Left renal pelvis (tissue), 4 donors: ENCODE results near the gene NBPF1. TPM values are rescaled to one million over a fixed set of nuclear protein-coding genes. Genes with fewer than 3 reads are reported as not detected.
"Not testable (repeated sequence)": the region's sequence is repeated elsewhere in the genome, so short reads cannot be mapped to it uniquely, and the experiment has no call there.

Source experiments
- DNase-seq, 4 donors: peaks; one replicate each; pipeline ENCODE4 v3.0.0-alpha.2; 2013; ENCODE audit warnings: low read depth in 4 of 4, low spot score in 3 of 4
- polyA plus RNA-seq, 4 donors: library from polyadenylated mRNA; unstranded; fragments of 120-200 nt; gene quantifications; one replicate each; pipeline ENCODE4 v1.2.1, GENCODE V29; 2013; ENCODE audit not compliant: insufficient read length in 4 of 4

The NBPF1 gene
- polyA plus RNA-seq, 4 donors, result 76.0 to 161 (median 88.4) TPM

GRCh38 chr1:16519255-16519951 lies 94.0 kb downstream of the NBPF1 start:
- DNase-seq, result not testable (repeated sequence)

DNA sequence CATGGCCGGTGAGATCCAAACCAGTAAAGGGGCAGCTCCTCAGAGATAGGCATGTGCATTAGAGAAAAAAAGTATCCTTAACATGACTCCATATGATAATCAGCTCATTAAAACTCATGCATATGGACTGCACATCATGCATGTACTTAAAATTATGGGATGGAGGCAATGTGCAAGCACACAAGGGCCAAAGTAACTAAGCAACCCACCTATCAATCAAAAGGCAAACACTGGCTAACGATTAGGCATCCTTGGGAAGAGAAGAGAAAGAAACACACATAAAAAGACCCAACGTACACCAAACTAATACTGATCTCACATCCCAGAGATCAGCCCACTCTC lies 94.5 kb downstream of the NBPF1 start:
- not testable (repeated sequence) for DNase-seq

GRCh38 chr1:16516694-16517410 lies 96.5 kb downstream of the NBPF1 start:
- DNase-seq, result not testable (repeated sequence)

GRCh38 chr1:16514107-16515055 lies 99.0 kb downstream of the NBPF1 start, which contains the start of gene RNU1-1:
Gene RNU1-1, minus strand, starts transcription at chr1:16514285.
- DNase-seq, result peak in 3 of 4 donors; percentile 46 to 70 (median 69)

DNA sequence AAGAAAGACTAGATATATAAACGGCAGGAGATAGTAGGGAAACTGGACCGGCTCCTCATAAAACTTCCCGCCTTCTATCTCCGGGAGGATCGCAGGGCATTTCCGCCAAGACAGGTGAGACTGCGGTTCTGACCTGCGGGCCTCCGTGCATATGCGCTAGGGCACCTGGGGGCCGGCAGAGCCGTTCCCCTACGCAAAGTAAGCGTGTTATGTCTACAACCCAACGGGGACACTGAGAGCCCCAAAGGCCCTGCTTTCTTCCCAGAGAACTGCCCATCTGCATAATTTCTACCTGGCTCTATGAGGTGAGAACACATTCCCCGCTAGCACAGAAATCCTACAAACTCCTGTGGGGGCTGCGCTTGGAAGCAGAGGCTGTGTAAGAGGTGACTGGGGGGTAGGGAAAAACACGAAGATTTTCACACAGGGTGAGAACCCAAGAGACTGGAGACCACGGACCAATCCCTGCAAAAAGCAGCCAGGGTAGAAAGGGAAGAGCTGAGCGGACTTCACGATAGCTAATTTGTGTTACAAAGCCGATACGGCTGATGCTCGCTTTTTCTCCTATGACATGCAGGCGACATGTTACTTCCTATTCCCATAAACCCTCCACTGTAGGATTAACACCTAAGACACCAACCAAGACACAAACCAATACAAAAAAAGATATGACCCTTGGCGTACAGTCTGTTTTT lies 99.8 kb downstream of the NBPF1 start:
- peak in 2 of 4 donors; percentile 66 to 79 for DNase-seq

DNA sequence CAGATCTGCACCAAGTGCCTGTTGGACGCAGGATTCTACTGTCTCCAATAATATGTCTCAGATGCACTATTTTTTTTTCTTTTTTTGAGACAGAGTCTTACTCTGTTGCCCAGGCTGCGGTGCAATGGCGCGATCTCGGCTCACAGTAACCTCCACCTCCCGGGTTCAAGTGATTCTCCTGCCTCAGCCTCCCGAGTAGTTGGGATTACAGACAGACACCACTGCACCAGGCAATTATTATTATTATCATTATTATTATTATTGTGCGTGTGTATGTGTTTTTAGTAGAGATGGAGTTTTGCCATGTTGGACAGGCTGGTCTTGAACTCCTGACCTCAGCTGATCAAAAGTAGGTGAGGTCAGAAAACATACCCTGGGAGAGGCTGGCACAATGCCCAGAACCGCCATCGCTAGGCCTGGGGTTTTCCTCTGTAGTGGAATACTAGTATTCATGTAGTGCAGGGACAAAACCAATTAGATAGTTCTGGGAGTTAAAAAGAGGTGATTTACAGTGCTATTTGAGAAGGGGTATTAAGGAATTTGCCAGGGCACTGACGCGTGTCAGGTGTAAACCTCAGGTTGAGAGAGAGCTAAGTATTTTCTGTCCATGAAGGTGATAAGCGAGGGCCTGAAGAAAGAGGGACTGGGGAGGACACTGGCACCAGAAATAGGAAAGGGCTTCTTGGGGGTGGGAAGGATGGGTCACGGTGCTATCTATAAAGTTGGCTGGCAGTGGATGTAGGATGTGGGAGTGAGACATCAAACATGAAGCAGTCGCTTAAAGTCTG lies 100.5 kb downstream of the NBPF1 start:
- DNase-seq, result not testable (repeated sequence)

Other genes starting within 250 kb of the NBPF1 start
- 100 to 1,000 TPM in 3 of 4 donors, 10 to 100 TPM in 1; 97.1 to 115 (median 105) TPM for gene SZRD1, start 246.3 kb downstream of the NBPF1 start, polyA plus RNA-seq
- under 1 TPM in 3 of 4 donors, not detected in 1; 0.12 to 0.17 (median 0.15) TPM for gene SPATA21, start 176.1 kb downstream of the NBPF1 start, polyA plus RNA-seq
- 10 to 100 TPM; 65.4 to 70.4 (median 67.9) TPM for gene NECAP2, start 172.8 kb downstream of the NBPF1 start, polyA plus RNA-seq
- not detected for gene RNU1-1, start 99.3 kb downstream of the NBPF1 start, polyA plus RNA-seq
- gene RNU1-3, start 53.4 kb upstream of the NBPF1 start, polyA plus RNA-seq, result not detected
- not detected for gene RNU1-4, start 127.0 kb upstream of the NBPF1 start, polyA plus RNA-seq